Measurements from ENCODE around the gene NXN.
"Not testable (repeated sequence)": the region's sequence is repeated elsewhere in the genome, so short reads cannot be mapped to it uniquely, and the experiment has no call there.

Gene NXN

DNA sequence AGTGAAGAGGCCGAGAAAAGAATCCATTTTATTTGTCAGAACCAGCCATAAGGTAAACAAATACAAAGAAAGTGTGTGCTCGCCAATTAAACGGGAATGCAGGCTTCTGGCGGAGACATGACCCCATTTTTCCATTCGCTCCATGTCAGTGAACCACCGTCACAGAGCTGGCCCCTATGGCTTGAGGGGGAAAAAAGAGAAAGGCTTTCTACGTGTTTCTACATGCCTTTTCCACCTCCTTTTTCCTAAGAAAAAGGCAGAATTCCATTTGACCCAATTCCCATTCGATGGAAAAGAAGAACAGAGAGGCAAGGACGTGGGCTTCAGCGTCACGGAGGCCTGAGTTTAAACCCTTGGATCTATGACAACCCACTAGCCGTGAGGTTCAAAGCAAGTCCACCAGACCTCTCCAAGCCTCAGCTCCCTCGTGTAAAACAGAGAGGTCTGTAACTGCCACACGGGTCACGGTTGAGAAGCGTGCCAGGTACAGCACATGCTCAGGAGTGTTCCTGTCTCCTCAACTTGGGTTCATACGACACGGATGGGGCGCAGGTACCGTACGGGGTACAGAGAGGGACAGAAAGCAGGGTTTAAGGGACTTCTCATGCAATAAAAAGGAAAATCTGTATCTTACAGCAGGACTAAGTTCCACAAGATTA lies 91.9 kb downstream of the NXN start:
- no peak for DNase-seq (ENCODE audit: low spot score)

GRCh38 chr17:885971-886571 lies 93.5 kb downstream of the NXN start:
- DNase-seq (ENCODE audit: low spot score): no peak

- DNase-seq (ENCODE audit: low spot score): no peak
Observed at GRCh38 chr17:883586-883962, 96.0 kb downstream of the NXN start.

- DNase-seq (ENCODE audit: low spot score): no peak
Observed at GRCh38 chr17:882827-883585, 96.6 kb downstream of the NXN start.

DNA sequence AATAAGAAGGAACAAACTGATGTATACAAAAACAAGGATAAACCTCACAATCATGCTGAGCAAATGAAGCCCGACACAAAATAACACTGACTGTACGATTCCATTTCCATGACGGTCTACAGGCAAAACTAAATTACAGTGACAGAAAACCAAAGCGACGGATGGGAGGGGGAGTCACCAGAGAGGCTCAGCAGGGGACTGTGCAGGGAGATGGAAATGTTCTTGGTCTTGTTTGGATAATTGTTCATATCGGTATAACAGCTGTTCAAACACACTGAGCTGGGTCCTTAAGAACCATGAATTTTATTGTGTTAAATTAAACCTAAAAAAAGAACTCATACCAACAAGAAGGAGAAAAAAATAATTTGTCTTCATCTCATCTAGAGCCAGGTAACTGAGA lies 97.8 kb downstream of the NXN start:
- no peak for DNase-seq (ENCODE audit: low spot score)

- no peak for DNase-seq (ENCODE audit: low spot score)
Observed at GRCh38 chr17:880443-881269, 98.9 kb downstream of the NXN start.

DNA sequence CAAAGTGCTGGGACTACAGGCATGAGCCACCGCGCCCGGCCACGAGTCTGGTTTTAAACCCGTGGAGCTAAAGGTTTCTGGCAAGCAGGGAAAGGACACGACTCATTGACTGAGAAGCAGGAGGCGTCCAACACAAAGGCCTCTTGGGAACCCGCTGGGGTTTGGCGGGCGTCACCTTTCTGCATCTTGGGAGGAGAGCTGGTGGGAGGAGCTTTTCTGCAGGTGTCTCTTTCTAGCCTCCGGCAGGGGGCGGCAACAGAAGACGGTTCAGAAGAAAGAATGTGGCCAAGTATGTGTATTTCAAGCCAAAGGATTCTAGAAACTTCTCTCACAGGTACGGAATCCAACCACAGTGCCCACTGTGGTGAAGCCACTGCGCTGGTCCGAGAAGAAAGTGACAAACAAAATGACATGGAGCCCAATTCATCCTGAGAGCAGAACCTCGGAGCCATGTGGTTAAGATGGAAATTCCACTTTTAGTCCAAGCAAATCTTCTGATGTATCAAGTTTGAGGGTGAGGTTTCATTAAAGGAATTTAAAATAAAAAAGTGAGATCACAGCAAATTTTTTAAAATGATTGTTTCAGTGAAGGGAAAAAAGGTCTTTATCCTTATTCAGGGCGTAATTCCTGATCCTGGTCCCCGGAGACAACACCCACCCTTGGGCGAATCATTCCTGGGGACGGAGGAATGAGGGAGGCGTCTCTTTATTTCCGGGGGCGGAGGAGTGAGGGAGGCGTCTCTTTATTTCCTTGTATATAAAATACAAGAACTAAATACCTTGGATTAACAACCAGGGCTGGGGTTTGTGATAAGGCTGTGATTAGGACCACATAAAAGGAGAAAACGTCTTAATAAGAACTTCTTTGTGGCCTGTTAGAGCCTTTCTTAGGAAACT lies 99.8 kb downstream of the NXN start:
- DNase-seq (ENCODE audit: low spot score): peak; percentile 55

DNA sequence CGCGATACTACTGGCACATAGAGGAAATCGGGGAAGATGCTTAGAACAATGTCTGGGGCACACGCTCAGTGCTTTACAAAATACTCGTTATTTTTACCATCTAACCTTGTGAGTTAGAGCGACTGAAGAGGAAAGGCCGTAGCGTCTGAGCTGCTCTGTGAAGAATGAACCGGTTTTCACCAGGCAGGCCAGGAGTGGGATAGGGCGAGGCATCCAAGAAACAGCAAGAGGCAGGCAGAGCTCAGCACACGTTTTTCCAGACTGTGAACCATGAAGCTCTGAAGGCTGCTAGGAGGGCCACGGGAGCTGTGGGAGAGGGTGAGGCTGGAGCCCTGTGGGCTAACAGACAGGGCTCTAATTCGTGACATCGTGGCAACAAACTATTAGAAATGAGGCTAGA lies 101.9 kb downstream of the NXN start:
- no peak for DNase-seq (ENCODE audit: low spot score)

DNA sequence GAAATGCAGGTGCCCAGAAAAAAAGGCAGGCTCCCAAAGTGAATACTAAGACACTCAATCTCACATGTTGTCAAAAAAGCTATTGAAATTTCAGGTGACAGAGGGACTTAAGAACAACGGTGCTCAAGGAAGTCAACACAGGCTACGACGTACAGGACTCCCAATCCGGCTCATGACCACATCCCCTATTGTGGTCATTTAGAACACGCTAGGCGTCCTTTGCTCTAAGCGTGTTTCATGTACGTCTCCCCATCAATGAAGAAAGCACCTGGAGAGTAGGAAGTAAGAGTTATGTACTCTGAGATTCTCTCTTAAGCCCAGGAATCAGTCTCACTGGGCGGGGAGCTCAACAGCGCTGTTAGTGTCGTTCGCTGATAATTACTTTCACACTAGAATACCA lies 103.3 kb downstream of the NXN start:
- no peak for DNase-seq (ENCODE audit: low spot score)

GRCh38 chr17:874590-874989 lies 105.0 kb downstream of the NXN start:
- not testable (repeated sequence) for DNase-seq (ENCODE audit: low spot score)

DNA sequence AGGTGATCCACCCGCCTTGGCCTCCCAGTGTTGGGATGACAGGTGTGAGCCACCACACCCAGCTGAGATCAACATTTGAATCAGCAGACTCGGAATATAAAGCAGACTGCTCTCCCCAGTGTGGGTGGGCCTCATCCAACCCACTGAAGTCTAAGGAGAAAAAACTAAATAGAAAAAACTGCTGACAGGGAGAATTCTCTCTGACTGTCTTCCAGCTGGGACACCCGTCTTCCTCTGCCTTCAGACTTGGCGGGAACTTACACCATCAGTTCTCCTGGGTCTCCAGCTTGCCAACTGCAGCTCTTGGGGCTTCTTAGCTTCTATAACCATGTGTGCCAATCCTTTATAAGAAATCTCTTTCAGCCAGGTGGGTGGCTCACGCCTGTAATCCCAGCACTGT lies 106.7 kb downstream of the NXN start:
- no peak for DNase-seq (ENCODE audit: low spot score)

- DNase-seq (ENCODE audit: low spot score): no peak
Observed at GRCh38 chr17:871751-872519, 107.6 kb downstream of the NXN start.

GRCh38 chr17:869567-870525 lies 109.7 kb downstream of the NXN start:
- no peak for DNase-seq (ENCODE audit: low spot score)

- no peak for DNase-seq (ENCODE audit: low spot score)
Observed at GRCh38 chr17:869086-869485, 110.5 kb downstream of the NXN start.

DNA sequence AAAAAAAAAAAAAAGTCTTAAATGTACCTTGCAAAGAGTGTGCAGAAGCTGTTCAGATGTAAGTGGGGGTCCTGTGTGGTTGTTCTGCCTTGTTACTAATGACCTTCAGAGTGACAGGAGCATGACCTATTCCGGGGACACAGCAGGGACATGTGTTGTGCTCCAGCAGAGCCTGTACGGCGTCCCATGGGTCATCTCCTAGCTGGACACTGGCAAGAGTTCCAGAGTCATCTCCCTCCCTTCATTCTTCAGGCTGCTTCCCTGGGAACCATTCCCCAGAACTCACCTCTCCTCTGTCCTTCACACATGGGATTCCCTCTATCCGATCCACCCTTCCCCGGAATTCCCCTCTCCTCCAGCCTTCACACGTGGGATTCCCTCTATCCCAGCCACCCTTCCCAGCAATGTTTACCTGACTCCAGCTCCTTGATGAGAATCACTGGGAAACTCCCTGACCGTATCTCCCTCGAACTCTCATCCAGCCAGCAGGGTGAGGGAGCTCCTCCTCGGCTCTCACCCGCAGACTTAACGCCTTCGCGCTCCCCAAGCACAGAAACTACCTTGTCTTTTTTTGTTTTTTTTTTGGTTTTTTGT lies 111.6 kb downstream of the NXN start:
- no peak for DNase-seq (ENCODE audit: low spot score)

DNA sequence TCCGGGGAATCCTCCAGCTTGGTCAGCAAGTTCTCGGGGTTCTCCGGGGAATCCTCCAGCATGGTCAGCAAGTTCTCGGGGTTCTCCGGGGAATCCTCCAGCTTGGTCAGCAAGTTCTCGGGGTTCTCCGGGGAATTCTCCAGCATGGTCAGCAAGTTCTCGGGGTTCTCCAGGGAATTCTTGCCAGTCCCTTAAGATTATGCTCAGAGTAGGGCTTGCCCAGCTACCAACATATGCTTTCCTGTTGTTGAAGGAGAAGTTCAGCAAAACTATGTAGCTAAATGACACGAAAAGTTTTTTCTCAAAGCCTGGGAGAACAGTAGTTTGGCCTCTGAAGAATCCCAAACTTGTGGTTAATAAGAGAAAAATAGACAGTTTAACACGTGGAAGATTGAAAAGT lies 112.3 kb downstream of the NXN start:
- DNase-seq (ENCODE audit: low spot score): not testable (repeated sequence)

DNA sequence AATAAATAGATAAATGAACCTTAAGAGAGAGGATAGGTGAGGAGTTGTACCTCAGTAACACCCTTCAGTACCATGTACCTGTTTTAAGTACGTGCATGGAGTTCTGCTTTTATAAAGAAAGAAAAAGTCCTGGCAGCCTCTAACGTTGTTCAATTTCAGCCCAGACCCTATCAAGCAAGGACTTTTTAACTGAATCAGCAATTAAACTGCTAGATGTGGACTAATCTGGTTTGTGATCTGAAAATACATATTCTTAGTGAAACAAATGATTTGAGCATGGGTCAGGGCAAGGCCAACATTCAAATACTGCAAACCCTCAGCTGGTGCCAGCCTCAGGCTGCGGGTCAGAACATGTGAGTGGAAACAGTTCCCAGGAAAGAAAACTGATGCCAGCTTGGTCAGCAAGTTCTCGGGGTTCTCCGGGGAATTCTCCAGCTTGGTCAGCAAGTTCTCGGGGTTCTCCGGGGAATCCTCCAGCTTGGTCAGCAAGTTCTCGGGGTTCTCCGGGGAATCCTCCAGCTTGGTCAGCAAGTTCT lies 112.9 kb downstream of the NXN start:
- DNase-seq (ENCODE audit: low spot score): no peak

- peak; percentile 3 for DNase-seq (ENCODE audit: low spot score)
Observed at GRCh38 chr17:864315-864714, 115.3 kb downstream of the NXN start.

DNA sequence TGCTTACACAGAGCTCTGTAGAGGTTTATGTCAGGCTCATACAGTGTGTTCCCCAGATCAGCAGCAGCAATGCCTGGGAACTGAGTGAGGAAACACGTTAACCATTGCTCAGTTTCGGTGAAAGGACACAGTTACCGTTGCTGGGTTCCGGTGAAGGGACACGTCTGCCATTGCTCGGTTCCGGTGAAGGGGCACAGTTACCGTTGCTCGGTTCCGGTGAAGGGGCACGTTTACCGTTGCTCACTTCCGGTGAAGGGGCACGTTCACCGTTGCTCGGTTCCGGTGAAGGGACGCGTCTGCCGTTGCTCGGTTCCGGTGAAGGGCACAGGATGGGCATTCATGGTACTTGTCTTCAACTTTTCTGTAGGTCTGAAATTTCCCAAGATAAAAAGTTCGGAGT lies 115.7 kb downstream of the NXN start:
- DNase-seq (ENCODE audit: low spot score): no peak
